CD4-positive, alpha-beta T cell (primary cell): Measurements from ENCODE around the gene BRICD5. TPM values are rescaled to one million over a fixed set of nuclear protein-coding genes. Genes with fewer than 3 reads are reported as not detected.

ENCODE experiments used
- ATAC-seq: fragments of 200-7000 bp; cut with Tn5 transposase; one replicate; pipeline ENCODE4 v1.10.0; 2022; ENCODE audit warnings: mild to moderate bottlenecking; ENCODE audit not compliant: poor library complexity
- CTCF ChIA-PET: fragments of 350-600 bp; sonication (Branson Sonifier 250); formaldehyde crosslinking; loops from one replicate; lab custom pipeline; 2021; ENCODE audit warnings: antibody characterized with exemption, inconsistent platforms; lab: Charles Lee
- POLR2A ChIA-PET: fragments of 350-600 bp; sonication (Branson Sonifier 250); formaldehyde crosslinking; loops from one replicate; lab custom pipeline; 2021; ENCODE audit warnings: antibody characterized with exemption, inconsistent platforms; lab: Charles Lee
- DNase-seq, 14 experiments: peaks; one replicate each; pipeline ENCODE4 v3.0.0-alpha.2; 2013 to 2020; ENCODE audit warnings: mixed read lengths in 2 of 14
- H3K27ac ChIP-seq, 2 donors: one replicate each; pipeline versions ENCODE4 v1.5.1 to v1.7.0; 2013; ENCODE audit warnings: low read length in 2 of 2, low read depth in 1 of 2, mild to moderate bottlenecking in 1 of 2
- H3K27me3 ChIP-seq, 2 experiments: 1 replicate in 1 of 2; 2 replicates in 1 of 2; pipeline versions ENCODE4 v1.6.1 to v1.7.0; 2013; ENCODE audit warnings: low read length in 2 of 2, control low read depth in 1 of 2, mild to moderate bottlenecking in 1 of 2, moderate library complexity in 1 of 2; ENCODE audit not compliant: insufficient read depth in 2 of 2, control insufficient read depth in 1 of 2
- H3K36me3 ChIP-seq: one replicate; pipeline ENCODE4 v1.6.1; 2013; ENCODE audit warnings: low read length, control low read depth; ENCODE audit not compliant: insufficient read depth
- H3K4me1 ChIP-seq: one replicate; pipeline ENCODE4 v1.6.1; 2013; ENCODE audit warnings: low read length, control low read depth; ENCODE audit not compliant: insufficient read depth
- H3K4me3 ChIP-seq: one replicate; pipeline ENCODE4 v1.5.1; 2013; ENCODE audit warnings: mild to moderate bottlenecking, low read length, moderate library complexity
- H3K9me3 ChIP-seq, 2 experiments: 1 replicate in 1 of 2; 2 replicates in 1 of 2; pipeline versions ENCODE4 v1.6.1 to v1.7.0; 2013; ENCODE audit warnings: low read length in 2 of 2, mild to moderate bottlenecking in 2 of 2, control low read depth in 1 of 2, moderate library complexity in 1 of 2; ENCODE audit not compliant: control insufficient read depth in 1 of 2, insufficient read depth in 1 of 2
- H3K27ac Mint-ChIP-seq: one replicate; pipeline ENCODE4 v1.8.0; 2020; ENCODE audit warnings: mixed read lengths
- H3K27me3 Mint-ChIP-seq: one replicate; pipeline ENCODE4 v1.8.0; 2021; ENCODE audit warnings: mixed read lengths
- H3K36me3 Mint-ChIP-seq: one replicate; pipeline ENCODE4 v1.8.0; 2021; ENCODE audit warnings: low read depth, mixed read lengths
- H3K4me1 Mint-ChIP-seq: one replicate; pipeline ENCODE4 v1.8.0; 2021; ENCODE audit warnings: low read depth, mixed read lengths
- H3K4me3 Mint-ChIP-seq: one replicate; pipeline ENCODE4 v1.8.0; 2020; ENCODE audit warnings: mild to moderate bottlenecking, mixed read lengths
- H3K9me3 Mint-ChIP-seq: one replicate; pipeline ENCODE4 v1.8.0; 2020; ENCODE audit warnings: mixed read lengths
- intact Hi-C, 2 experiments: fragments of 100-400 bp; cut with DNase I in 1 of 2; cut with micrococcal nuclease in 1 of 2; formaldehyde crosslinking; loops; one replicate each; pipeline versions ENCODE4 v1.15.1 to v1.9.0; 2023 to 2025; cut with DNase I, micrococcal nuclease
- total RNA-seq, 174 experiments: library from RNA in 2 of 174; stranded (reverse) in 2 of 174; gene quantifications; one replicate each; pipeline ENCODE4 v1.2.3 and lab custom pipeline; 2021 to 2026
- TF ChIP-seq, protein P1 (sequence below): fragments of 200-600 bp; IDR thresholded peaks from one replicate; pipeline ENCODE4 v1.8.0; 2022; ENCODE audit warnings: antibody characterized with exemption, mild to moderate bottlenecking

The BRICD5 gene
- total RNA-seq, 2 experiments from 2014 or later = 4.2 to 5.0 TPM

DNA sequence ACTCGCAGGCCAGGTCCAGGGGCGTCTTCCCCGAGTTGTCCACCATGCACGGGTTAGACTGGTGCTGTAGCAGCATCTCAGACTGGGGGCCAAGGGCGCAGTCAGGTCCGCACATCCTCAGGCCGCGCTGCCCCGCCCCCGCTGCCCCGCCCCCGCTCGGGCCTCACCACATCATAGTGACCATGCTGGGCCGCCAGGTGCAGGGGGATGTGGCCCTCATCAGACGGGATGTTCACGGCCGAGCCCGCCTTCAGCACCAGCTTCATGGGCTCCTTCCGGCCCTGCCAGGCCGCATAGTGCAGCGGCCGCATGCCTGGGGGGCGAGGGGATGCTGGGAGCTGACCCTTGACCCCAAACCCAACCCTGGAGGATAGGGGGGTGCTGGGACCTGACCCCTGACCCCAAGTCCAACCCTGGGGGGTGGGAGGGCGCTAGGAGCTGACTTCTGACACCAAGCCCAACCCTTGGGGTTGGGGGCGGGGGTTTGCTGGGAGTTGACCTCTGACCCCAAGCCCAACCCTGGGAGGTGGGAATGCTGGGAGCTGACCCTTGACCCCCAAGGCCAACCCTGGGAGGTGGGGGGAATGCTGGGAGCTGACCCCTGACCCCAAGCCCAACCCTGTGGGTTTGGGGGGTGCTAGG, 21.3 kb downstream of the BRICD5 start:
- DNase-seq (no peak), ATAC-seq (no peak)
- Histone ChIP-seq H3K9me3 (peaks cover 0 to 5% of the 10 kb centered on the region in 2 experiments), H3K36me3 (no peaks in the 10 kb centered on the region), H3K27me3 (peaks cover 0 to under 1% of the 10 kb centered on the region in 2 experiments), H3K4me1 (no peaks in the 10 kb centered on the region), H3K4me3 (no peak overlapping the region), H3K27ac (no peak overlapping the region)
- CTCF ChIA-PET = no interaction called here
- intact Hi-C loops = no loop called here
- no peak overlapping the region for H3K27ac Mint-ChIP-seq
- H3K9me3 Mint-ChIP-seq = no peaks in the 10 kb centered on the region
- H3K36me3 Mint-ChIP-seq = no peaks in the 10 kb centered on the region
- TF ChIP-seq, protein P1, sequence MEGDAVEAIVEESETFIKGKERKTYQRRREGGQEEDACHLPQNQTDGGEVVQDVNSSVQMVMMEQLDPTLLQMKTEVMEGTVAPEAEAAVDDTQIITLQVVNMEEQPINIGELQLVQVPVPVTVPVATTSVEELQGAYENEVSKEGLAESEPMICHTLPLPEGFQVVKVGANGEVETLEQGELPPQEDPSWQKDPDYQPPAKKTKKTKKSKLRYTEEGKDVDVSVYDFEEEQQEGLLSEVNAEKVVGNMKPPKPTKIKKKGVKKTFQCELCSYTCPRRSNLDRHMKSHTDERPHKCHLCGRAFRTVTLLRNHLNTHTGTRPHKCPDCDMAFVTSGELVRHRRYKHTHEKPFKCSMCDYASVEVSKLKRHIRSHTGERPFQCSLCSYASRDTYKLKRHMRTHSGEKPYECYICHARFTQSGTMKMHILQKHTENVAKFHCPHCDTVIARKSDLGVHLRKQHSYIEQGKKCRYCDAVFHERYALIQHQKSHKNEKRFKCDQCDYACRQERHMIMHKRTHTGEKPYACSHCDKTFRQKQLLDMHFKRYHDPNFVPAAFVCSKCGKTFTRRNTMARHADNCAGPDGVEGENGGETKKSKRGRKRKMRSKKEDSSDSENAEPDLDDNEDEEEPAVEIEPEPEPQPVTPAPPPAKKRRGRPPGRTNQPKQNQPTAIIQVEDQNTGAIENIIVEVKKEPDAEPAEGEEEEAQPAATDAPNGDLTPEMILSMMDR = no peak
- POLR2A ChIA-PET = no interaction called here
- no peaks in the 10 kb centered on the region for H3K4me1 Mint-ChIP-seq
- no peaks in the 10 kb centered on the region for H3K27me3 Mint-ChIP-seq
- H3K4me3 Mint-ChIP-seq = no peak overlapping the region

DNA sequence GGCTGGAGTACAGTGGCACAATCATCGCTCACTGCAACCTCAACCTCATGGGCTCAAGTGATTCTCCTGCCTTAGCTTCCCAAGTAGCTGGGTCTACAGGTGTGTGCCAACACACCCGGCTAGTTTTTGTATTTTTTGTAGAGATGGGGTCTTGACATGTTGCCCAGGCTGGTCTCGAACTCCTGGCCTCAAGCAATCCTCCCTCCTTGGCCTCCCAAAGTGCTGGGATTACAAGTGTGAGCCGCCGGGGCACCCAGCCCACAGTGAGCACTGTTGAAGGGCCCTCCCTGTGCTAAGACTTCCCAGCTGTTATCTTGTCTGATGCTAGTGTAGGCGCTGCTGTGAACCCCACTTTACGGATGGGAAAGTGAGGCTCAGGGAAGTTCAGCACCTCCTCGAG, 22.3 kb downstream of the BRICD5 start:
- no peak overlapping the region for H3K4me3 ChIP-seq
- H3K4me3 Mint-ChIP-seq = no peak overlapping the region
- ChIA-PET POLR2A (no interaction called here), CTCF (no interaction called here)
- H3K27me3 ChIP-seq = no peaks in the 10 kb centered on the region
- no peaks in the 10 kb centered on the region for H3K27me3 Mint-ChIP-seq
- H3K4me1 Mint-ChIP-seq = no peaks in the 10 kb centered on the region
- TF ChIP-seq, protein P1 = no peak
- intact Hi-C loops = no loop called here
- no peak overlapping the region for H3K27ac ChIP-seq
- H3K4me1 ChIP-seq = no peaks in the 10 kb centered on the region
- no peaks in the 10 kb centered on the region for H3K36me3 Mint-ChIP-seq
- no peak overlapping the region for H3K27ac Mint-ChIP-seq
- no peaks in the 10 kb centered on the region for H3K36me3 ChIP-seq
- ATAC-seq = no peak
- H3K9me3 ChIP-seq = no peaks in the 10 kb centered on the region
- no peak for DNase-seq
- H3K9me3 Mint-ChIP-seq = no peaks in the 10 kb centered on the region

- Mint-ChIP-seq H3K27me3 (no peaks in the 10 kb centered on the region), H3K27ac (no peak overlapping the region), H3K36me3 (no peaks in the 10 kb centered on the region), H3K9me3 (no peaks in the 10 kb centered on the region), H3K4me1 (no peaks in the 10 kb centered on the region), H3K4me3 (no peak overlapping the region)
- DNase-seq = no peak
- Histone ChIP-seq H3K27ac (no peak overlapping the region), H3K36me3 (no peaks in the 10 kb centered on the region), H3K4me1 (no peaks in the 10 kb centered on the region), H3K4me3 (no peak overlapping the region), H3K9me3 (no peaks in the 10 kb centered on the region), H3K27me3 (no peaks in the 10 kb centered on the region)
- intact Hi-C loops = no loop called here
- ATAC-seq = no peak
- TF ChIP-seq, protein P1 = no peak
- CTCF ChIA-PET = no interaction called here
- POLR2A ChIA-PET = no interaction called here
Observed at GRCh38 chr16:2187212-2187611, 23.5 kb downstream of the BRICD5 start.
